ENCODE data around the gene RPS15.

- no peak for TF ChIP-seq EZH2 (IDR thresholded peaks at IDR 0.05; ENCODE audit: borderline replicate concordance, control insufficient read depth, low read depth, low read length)
- TF ChIP-seq POU2F2 (IDR thresholded peaks at IDR 0.05; ENCODE audit: borderline replicate concordance, low read depth, low read length) = no peak
- no peak for TF ChIP-seq ATF3 (IDR thresholded peaks at IDR 0.05; ENCODE audit: borderline replicate concordance, extremely low read depth, low read depth, low read length)
- no peak for TF ChIP-seq CTCF (IDR thresholded peaks at IDR 0.05 in 2 of 3, conservative IDR thresholded peaks at IDR 0.05 in 1 of 3; ENCODE audit: control insufficient read depth in 2 of 3, extremely low read depth in 1 of 3, insufficient read depth in 1 of 3, low read depth in 3 of 3, low read length in 3 of 3)
- TF ChIP-seq CREB1 (IDR thresholded peaks at IDR 0.05; ENCODE audit: low read depth) = no peak
- no peak for TF ChIP-seq ZBTB33 (IDR thresholded peaks at IDR 0.05)
- no peak for TF ChIP-seq BRCA1 (IDR thresholded peaks at IDR 0.05; ENCODE audit: low read depth, low read length)
These were observed 16.8 kb upstream of the RPS15 start for GRCh38 chr19:1421218-1421957.
